Muscle layer of duodenum (tissue), 2 donors: ENCODE data around the gene REV1.
"Not testable (repeated sequence)": the region's sequence is repeated elsewhere in the genome, so short reads cannot be mapped to it uniquely, and the experiment has no call there.

ENCODE experiments used
- H3K27ac ChIP-seq: one replicate; pipeline ENCODE4 v1.7.0; 2013; ENCODE audit warnings: mild to moderate bottlenecking, low read length
- H3K27me3 ChIP-seq: one replicate; pipeline ENCODE4 v1.7.0; 2013; ENCODE audit warnings: low read depth, mild to moderate bottlenecking, control low read depth, low read length
- H3K36me3 ChIP-seq, 2 donors: one replicate each; pipeline ENCODE4 v1.7.0; 2013; ENCODE audit warnings: low read length in 2 of 2, control low read depth in 1 of 2, mild to moderate bottlenecking in 1 of 2; ENCODE audit not compliant: insufficient read depth in 2 of 2, control insufficient read depth in 1 of 2
- H3K4me1 ChIP-seq, 2 donors: one replicate each; pipeline ENCODE4 v1.7.0; 2013; ENCODE audit warnings: low read length in 2 of 2, mild to moderate bottlenecking in 2 of 2, control low read depth in 1 of 2, moderate library complexity in 1 of 2; ENCODE audit not compliant: insufficient read depth in 2 of 2, control insufficient read depth in 1 of 2
- H3K4me3 ChIP-seq, 2 donors: one replicate each; pipeline ENCODE4 v1.7.0; 2013; ENCODE audit warnings: low read length in 2 of 2, low read depth in 1 of 2, mild to moderate bottlenecking in 1 of 2
- H3K9me3 ChIP-seq, 2 donors: one replicate each; pipeline ENCODE4 v1.7.0; 2013; ENCODE audit warnings: low read length in 2 of 2, control low read depth in 1 of 2, mild to moderate bottlenecking in 1 of 2; ENCODE audit not compliant: control insufficient read depth in 1 of 2
- donor health status: healthy.

REV1 gene

DNA sequence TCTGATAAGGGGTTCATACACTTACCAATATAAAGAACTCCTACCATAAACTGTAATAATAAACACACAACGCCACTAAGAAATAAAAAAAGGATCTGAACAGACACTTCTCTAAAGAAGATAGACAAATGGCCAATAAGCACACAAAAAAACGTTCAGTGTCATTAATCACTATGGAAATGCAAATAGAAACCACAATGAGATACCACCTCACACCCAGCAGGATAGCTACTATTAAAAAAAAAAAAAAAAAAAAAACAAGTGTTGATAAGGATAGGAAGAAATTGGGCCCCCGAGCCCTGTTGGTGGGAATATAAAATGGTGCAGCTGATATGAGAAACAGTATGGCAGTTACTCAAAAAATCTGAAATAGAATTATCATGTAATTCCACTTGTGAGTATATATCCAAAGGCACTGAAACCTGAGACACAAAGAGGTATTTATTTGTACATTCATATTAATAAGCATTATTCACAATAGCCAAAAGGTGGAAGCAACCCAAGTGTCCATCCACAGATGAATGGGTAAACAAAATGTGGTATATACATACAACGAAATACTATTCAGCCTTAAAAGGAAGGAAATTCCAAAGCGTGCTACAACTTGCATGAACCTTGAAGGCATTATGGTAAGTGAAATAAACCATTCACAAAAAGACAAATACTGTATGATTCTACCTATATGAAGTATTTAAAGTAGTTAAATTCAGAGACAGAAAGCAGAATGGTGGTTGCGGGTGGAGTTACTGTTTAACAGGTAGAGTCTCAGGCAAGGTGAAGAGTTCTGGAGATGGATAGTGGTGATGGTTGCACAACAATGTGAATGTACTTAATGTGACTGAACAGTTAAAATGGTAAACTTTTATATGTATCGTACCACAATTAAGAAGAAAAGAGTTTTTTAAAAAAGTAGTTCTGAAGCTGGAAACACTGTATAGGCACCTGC lies 17.9 kb downstream of the REV1 start:
- no peaks in the 10 kb centered on the region for H3K9me3 ChIP-seq
- no peak overlapping the region for H3K27ac ChIP-seq
- H3K4me3 ChIP-seq: no peak overlapping the region
- H3K4me1 ChIP-seq: peaks cover 4 to 19% of the 10 kb centered on the region in 2 donors
- H3K27me3 ChIP-seq: no peaks in the 10 kb centered on the region
- no peaks in the 10 kb centered on the region for H3K36me3 ChIP-seq

DNA sequence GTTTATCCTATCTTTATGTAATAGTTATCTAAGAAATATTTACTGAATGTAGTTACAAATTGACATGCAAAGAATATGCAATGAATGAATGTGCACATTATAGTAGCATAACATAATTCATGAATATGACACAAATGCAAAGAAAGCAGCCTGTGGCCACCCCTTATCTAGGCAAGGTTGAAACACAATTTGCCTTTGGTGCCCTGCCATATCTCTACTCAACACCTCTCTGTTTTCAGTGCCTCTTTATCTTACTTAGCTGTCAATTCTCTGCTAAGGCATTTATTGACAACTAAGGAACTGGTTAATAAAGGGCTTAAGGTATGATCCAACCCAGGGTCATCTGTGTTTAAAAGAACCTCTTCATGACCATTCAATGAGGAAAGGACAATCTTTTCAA lies 18.9 kb downstream of the REV1 start:
- Histone ChIP-seq H3K4me1 (peaks cover 4 to 19% of the 10 kb centered on the region in 2 donors), H3K4me3 (no peak overlapping the region), H3K36me3 (no peaks in the 10 kb centered on the region), H3K27ac (no peak overlapping the region), H3K9me3 (no peaks in the 10 kb centered on the region), H3K27me3 (no peaks in the 10 kb centered on the region)

DNA sequence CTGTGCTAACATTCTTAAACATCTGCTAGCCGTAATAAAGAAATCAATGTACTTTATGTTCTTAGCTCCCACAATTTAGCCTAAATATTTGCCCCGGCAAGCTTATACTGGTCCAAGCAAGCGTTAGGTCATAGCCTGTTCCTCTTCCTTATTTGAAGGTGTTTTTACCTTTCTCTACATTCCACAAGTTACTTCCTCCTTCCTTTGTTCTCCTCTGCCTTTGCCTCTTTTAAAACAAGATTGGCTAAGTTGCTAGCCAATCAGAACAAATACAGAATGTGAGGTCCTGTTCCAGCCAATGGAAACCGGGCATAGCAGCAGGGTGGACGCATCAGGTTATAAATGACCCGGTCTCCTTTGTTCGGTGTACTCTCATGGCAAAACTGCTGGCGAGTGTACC lies 19.4 kb downstream of the REV1 start:
- not testable (repeated sequence) for H3K9me3 ChIP-seq, H3K4me3 ChIP-seq, H3K36me3 ChIP-seq, H3K27me3 ChIP-seq, H3K27ac ChIP-seq
- H3K4me1 ChIP-seq: peaks cover 4 to 16% of the 10 kb centered on the region in 2 donors

DNA sequence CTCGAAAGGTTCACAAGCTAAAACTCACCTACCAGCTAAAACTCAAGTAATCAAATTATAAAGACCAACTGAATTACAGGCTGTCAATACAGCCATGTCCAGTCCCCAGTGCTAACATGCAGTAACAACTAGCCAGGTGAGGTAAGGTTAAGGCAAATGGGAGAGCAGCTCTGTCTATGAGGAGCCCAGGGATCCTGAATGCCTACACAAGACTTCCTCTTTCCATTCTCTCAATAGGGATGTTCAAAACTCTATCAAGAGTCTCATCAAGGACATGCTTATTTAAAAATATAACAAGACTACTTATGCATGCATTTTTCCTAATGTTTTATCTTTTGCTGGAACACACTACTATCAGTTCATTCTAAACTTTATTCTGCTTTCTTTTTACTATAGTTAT lies 20.4 kb downstream of the REV1 start:
- Histone ChIP-seq H3K27ac (no peak overlapping the region), H3K27me3 (no peaks in the 10 kb centered on the region), H3K36me3 (no peaks in the 10 kb centered on the region), H3K4me3 (no peak overlapping the region), H3K9me3 (no peaks in the 10 kb centered on the region), H3K4me1 (peaks cover 4 to 10% of the 10 kb centered on the region in 2 donors)

DNA sequence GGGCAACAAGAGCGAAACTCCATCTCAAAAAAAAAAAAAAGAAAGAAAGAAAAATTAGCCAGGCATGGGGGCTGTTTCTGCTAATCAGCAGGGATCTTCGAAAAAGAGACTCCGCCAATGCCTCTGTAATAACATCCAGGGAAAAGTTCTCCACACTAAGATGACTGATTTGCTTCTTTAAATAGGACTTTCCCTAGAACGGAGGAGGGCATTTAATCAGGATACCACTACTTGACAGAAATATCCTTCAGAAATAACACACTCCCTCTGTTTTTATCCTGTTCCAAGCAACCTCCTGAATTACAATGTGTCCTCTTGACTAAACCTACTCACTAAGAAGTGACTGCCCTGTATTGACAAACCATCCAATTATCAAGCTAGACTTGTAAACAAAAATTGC lies 21.7 kb downstream of the REV1 start:
- Histone ChIP-seq H3K36me3 (no peaks in the 10 kb centered on the region), H3K4me1 (peaks cover 0 to 4% of the 10 kb centered on the region in 2 donors), H3K27me3 (no peaks in the 10 kb centered on the region), H3K9me3 (no peaks in the 10 kb centered on the region), H3K27ac (no peak overlapping the region), H3K4me3 (no peak overlapping the region)

DNA sequence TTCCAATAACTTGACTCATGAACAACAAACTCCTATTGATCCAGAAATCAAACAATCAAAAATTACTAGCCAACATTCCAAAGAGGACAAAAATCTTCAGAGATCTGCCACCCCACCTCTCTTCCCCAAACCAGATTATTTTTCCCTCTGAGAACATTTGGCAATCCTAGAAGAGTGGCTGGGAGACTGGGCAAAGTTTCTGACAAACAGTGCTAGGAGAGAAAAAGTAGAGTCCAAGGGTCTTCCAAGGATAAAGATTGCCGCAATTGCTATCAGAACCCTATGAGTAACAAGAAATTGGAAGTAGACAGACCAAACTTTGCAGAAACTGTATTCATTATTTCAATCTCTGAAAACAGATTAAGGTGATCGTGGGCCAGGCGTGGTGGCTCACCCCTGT lies 22.4 kb downstream of the REV1 start:
- Histone ChIP-seq H3K4me1 (peaks cover 0 to 4% of the 10 kb centered on the region in 2 donors), H3K4me3 (no peak overlapping the region), H3K36me3 (peaks cover 0 to under 1% of the 10 kb centered on the region in 2 donors), H3K27me3 (no peaks in the 10 kb centered on the region), H3K9me3 (no peaks in the 10 kb centered on the region), H3K27ac (no peak overlapping the region)

DNA sequence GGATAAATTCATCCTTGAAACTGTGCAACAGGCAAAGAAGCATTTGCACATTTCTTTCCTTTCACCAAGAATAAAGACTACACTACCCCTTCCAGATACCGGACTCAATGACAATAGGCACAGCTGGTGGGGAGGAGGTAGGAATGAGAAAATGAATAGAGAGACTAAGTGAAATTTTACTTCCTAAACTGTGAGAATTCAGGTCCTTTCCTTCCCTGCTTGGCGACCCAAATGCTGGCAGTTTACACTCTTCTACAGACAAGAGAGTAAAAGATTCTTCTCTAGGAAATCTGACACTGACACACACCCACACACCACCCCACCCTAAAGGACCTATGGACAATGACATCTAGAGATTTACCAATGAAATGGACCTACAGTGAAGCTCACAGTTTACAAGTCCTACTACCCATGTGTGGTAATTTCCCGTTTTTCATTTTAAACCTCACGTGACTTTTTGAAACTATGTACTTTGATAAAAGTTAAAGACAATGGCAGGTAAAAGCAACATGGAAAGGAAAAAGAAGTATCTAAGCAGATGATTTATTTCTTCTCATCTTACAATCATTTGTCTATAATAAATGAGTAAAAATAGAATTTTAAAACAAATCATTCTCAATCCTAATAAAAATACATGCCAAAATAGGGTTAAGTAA lies 27.9 kb downstream of the REV1 start:
- H3K36me3 ChIP-seq: peaks cover 23 to 31% of the 10 kb centered on the region in 2 donors
- H3K4me1 ChIP-seq: no peaks in the 10 kb centered on the region
- no peaks in the 10 kb centered on the region for H3K9me3 ChIP-seq
- H3K27ac ChIP-seq: no peak overlapping the region
- no peaks in the 10 kb centered on the region for H3K27me3 ChIP-seq
- H3K4me3 ChIP-seq: no peak overlapping the region

DNA sequence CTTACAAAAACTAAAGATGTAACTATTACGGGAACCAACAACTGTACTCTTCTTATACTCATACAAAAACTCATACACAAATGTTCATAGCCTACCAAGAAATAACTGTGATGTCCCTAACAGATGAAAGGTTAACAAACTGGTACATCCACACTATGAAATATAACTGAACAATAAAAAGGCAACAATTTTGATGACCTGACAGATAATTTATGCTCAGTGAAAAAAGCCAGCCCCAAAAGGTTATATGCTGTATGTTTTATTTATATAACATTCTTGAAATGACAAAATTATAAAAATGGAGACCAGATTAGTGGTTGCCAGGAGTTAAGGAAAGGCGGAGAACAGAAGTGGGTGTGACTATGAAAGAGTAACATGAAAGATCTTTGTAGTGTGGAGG lies 31.3 kb downstream of the REV1 start:
- no peaks in the 10 kb centered on the region for H3K9me3 ChIP-seq
- no peaks in the 10 kb centered on the region for H3K4me1 ChIP-seq
- no peak overlapping the region for H3K27ac ChIP-seq
- H3K36me3 ChIP-seq: peaks cover 42 to 44% of the 10 kb centered on the region in 2 donors
- no peaks in the 10 kb centered on the region for H3K27me3 ChIP-seq
- H3K4me3 ChIP-seq: no peak overlapping the region

DNA sequence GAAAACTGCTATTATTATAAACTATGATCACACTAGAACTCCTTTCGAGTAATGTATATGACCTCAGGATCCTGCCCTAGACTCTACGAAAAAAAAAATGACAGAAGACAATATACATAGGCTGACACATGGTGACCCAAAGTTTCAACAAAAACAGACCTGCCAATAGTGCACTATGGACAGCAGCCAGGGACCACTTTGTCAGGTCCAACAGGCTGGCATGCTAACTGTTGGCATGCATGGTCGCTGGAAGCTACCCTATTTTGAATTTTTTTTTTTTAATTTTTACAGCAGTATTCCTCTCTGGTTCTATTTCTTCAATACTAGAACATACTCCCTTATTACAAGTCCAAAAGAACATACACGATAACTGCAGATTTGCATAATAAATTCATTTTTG lies 38.1 kb downstream of the REV1 start:
- Histone ChIP-seq H3K4me3 (no peak overlapping the region), H3K4me1 (peaks cover 0 to 7% of the 10 kb centered on the region in 2 donors), H3K36me3 (peaks cover 24% of the 10 kb centered on the region in 2 donors), H3K9me3 (no peaks in the 10 kb centered on the region), H3K27me3 (no peaks in the 10 kb centered on the region), H3K27ac (no peak overlapping the region)

DNA sequence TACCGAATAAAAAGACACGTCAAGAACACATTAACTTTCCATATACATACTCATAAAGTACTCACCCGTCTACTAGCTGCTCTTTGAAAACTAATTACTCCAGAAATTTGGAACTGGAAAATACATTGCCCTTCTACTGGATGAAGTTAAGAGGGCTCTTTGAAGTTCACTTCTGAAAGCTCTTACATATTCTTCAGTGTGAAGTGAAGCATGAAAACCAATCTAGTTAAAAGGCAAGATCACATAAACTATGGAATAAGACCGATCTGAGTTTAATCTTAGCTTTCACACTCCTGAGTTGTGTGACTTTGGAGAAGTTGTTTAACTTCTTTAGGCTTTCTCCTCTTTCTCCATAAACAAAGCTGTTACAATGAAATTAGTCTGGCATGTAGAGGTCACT lies 38.5 kb downstream of the REV1 start:
- no peak overlapping the region for H3K27ac ChIP-seq

DNA sequence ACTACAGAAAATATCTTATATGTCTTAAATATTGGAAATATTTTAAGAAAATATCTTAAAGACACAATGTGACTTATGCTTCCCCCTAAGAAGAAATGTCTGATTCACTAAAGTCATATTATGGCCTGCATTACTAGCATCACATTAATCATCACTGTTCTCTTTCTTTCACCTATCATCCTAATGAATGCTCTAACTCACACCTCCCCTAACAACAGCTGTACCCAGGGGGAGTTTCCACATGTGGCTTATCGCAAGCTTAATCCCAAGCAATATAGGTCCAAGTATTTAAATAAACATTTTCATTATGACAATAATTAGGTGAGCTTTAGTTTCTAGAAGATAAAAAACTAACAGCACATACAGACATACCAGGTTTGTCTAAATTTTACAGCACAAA lies 39.6 kb downstream of the REV1 start:
- Histone ChIP-seq H3K4me1 (peaks cover 0 to 7% of the 10 kb centered on the region in 2 donors), H3K27me3 (no peaks in the 10 kb centered on the region), H3K36me3 (peaks cover 12% of the 10 kb centered on the region in 2 donors), H3K9me3 (no peaks in the 10 kb centered on the region), H3K27ac (no peak overlapping the region), H3K4me3 (no peak overlapping the region)

More for the DNA sequence above, 38.5 kb downstream of the REV1 start:
- Histone ChIP-seq H3K4me3 (no peak overlapping the region), H3K9me3 (no peaks in the 10 kb centered on the region), H3K36me3 (peaks cover 23% of the 10 kb centered on the region in 2 donors), H3K27me3 (no peaks in the 10 kb centered on the region), H3K4me1 (peaks cover 0 to 7% of the 10 kb centered on the region in 2 donors)
